ENCODE measurements around the gene NIF3L1.

DNA sequence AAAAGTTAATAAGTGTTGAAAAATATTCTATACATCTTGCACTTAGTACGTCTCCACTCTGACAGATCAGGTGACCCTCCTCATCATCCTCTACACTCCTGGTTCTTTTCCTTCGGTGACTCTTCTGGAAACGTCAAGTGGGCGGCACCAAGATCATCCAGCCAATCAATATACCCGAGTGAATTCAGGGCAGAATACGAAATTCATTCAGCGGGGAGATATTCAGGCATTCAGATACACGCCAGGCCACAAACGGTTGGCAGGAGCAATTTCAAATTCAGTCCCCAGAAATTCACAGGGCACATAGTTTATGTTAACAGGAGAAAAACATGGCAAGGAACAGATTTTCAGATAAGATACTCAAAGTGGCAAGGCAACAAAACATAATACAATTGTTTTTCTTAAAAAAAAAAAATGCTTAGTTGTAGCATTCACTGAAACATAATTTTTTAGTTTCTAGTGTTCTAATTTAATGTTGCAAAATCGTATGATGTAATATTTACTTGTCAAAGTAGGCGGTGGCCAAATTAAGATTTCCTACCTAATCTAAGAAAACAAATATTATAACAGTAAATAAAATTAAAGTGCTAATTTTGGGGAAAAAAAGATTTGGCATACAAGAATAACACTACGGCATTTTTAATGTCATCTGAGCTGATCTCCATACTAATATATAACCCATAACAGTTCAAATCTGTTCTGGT, 28.9 kb upstream of the NIF3L1 start:
- TF ChIP-seq CTCF (IDR thresholded peaks at IDR 0.05; ENCODE audit: control extremely low read depth in 1 of 3, insufficient read depth in 1 of 3, low read depth in 1 of 3, low read length in 3 of 3) (no peak), RAD21 (IDR thresholded peaks at IDR 0.05 in 1 of 2, conservative IDR thresholded peaks at IDR 0.05 in 1 of 2; ENCODE audit: low read depth in 2 of 2, low read length in 2 of 2) (no peak), EZH2 (IDR thresholded peaks at IDR 0.05; ENCODE audit: low read depth, low read length, severe bottlenecking) (no peak), SP4 (IDR thresholded peaks at IDR 0.05; ENCODE audit: low read length) (no peak), KDM4A (IDR thresholded peaks at IDR 0.05; ENCODE audit: low read depth, low read length, severe bottlenecking) (no peak), CREB1 (IDR thresholded peaks at IDR 0.05) (no peak), ZNF274 (IDR thresholded peaks at IDR 0.05; ENCODE audit: borderline replicate concordance, extremely low read depth, low read length) (no peak), EP300 (IDR thresholded peaks at IDR 0.05; ENCODE audit: borderline replicate concordance in 1 of 2, low read depth in 2 of 2, low read length in 2 of 2) (no peak), CHD2 (IDR thresholded peaks at IDR 0.05; ENCODE audit: low read length) (no peak), CTBP2 (IDR thresholded peaks at IDR 0.05; ENCODE audit: borderline replicate concordance, insufficient read depth, insufficient read length, low read length) (no peak), KDM1A (IDR thresholded peaks at IDR 0.05; ENCODE audit: borderline replicate concordance, low read length) (no peak), RFX5 (IDR thresholded peaks at IDR 0.05; ENCODE audit: borderline replicate concordance, low read depth, low read length) (no peak)
- TF ChIP-seq, protein P1, sequence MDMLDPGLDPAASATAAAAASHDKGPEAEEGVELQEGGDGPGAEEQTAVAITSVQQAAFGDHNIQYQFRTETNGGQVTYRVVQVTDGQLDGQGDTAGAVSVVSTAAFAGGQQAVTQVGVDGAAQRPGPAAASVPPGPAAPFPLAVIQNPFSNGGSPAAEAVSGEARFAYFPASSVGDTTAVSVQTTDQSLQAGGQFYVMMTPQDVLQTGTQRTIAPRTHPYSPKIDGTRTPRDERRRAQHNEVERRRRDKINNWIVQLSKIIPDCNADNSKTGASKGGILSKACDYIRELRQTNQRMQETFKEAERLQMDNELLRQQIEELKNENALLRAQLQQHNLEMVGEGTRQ (IDR thresholded peaks at IDR 0.05; ENCODE audit: low read length): no peak
